Right cardiac atrium (tissue), 5 donors: ENCODE measurements around the gene CRYZL1. TPM values are rescaled to one million over a fixed set of nuclear protein-coding genes. Genes with fewer than 3 reads are reported as not detected.
"Not testable (repeated sequence)": the region's sequence is repeated elsewhere in the genome, so short reads cannot be mapped to it uniquely, and the experiment has no call there.

Experiments
- ATAC-seq, 2 donors: fragments of 200-7000 bp; cut with Tn5 transposase; one replicate each; pipeline versions ENCODE4 v1.8.0 to v1.9.1; 2020; ENCODE audit warnings: moderate library complexity in 2 of 2, mild to moderate bottlenecking in 1 of 2
- DNase-seq, 3 donors: peaks; one replicate each; pipeline ENCODE4 v3.0.0-alpha.2; 2020
- H3K27ac ChIP-seq: one replicate; pipeline ENCODE4 v1.5.1; 2013; ENCODE audit warnings: mild to moderate bottlenecking, low read length, control low read depth, moderate library complexity
- H3K27me3 ChIP-seq: one replicate; pipeline ENCODE4 v1.6.1; 2013; ENCODE audit not compliant: control insufficient read depth, insufficient read depth
- H3K4me1 ChIP-seq: one replicate; pipeline ENCODE4 v1.6.1; 2013; ENCODE audit warnings: low read length; ENCODE audit not compliant: control insufficient read depth, insufficient read depth
- H3K4me3 ChIP-seq: one replicate; pipeline ENCODE4 v1.5.1; 2013; ENCODE audit warnings: low read length, control low read depth
- H3K9me3 ChIP-seq: one replicate; pipeline ENCODE4 v1.6.1; 2013; ENCODE audit warnings: low read length; ENCODE audit not compliant: control insufficient read depth
- WGBS: extraction: QIAGEN DNeasy Blood & Tissue Kit; methylation state at CpG from one replicate; pipeline ENCODE4 v1.1.7; 2013; 5-methylcytosine and 5-hydroxymethylcytosine counted together
- intact Hi-C, 4 donors: fragments of 100-400 bp; cut with DNase I; formaldehyde crosslinking; loops; one replicate each; pipeline versions ENCODE4 v1.11.0 to v1.14.0; 2022 to 2023
- polyA plus RNA-seq: library from polyadenylated mRNA; stranded (reverse); fragments of 200-250 nt; gene quantifications from one replicate; pipeline ENCODE4 v1.2.3, GENCODE V29; 2013
- total RNA-seq, 4 donors: library from RNA; stranded (reverse); fragmentation: NEBNext Ultra II Directional; extraction: Animal tissue kit (Norgen Biotek cat#: 25700); gene quantifications; one replicate each; pipeline ENCODE4 v1.2.1, GENCODE V29; 2021
- donor health status: healthy with polysubstance abuse.
- donor health status: DM: no; HTN: yes; CAD: no.
- donor health status: DM: no; HTN: no; CAD: no.
- donor health status: DM: no; HTN: yes; CAD: no; lungs with severe emphysema.
- donor health status: DM: yes; HTN: yes; CAD: no.

Gene CRYZL1
- total and polyA plus RNA-seq, 5 donors, result 25.0 to 37.5 (median 29.4) TPM

DNA sequence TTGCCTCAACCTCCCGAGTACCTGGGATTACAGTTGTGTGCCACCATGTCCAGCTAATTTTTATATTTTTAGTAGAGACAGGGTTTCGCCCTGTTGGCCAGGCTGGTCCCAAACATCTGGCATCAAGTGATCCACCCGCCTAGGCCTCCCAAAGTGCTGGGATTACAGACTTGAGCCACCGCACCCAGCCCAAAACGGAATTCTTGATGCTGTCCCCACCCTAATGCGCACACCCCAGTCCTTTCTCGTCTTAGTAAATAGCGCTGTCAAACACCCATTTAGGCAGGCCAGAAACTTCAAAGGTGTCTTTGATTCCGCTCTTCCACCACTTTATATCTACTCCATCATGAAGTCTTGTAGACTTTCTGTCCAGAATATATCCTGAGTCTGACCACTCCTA, 35.9 kb upstream of the CRYZL1 start:
- Histone ChIP-seq H3K4me1 (peaks cover 3% of the 10 kb centered on the region), H3K27me3 (no peaks in the 10 kb centered on the region), H3K9me3 (no peaks in the 10 kb centered on the region), H3K27ac (no peak overlapping the region), H3K4me3 (no peak overlapping the region)
- 97% methylated on average over 9 of the region's 9 CpGs for WGBS
- DNase-seq (peak in 1 of 3 donors; percentile 14), ATAC-seq (no peak)
- intact Hi-C loops, result no loop called here

DNA sequence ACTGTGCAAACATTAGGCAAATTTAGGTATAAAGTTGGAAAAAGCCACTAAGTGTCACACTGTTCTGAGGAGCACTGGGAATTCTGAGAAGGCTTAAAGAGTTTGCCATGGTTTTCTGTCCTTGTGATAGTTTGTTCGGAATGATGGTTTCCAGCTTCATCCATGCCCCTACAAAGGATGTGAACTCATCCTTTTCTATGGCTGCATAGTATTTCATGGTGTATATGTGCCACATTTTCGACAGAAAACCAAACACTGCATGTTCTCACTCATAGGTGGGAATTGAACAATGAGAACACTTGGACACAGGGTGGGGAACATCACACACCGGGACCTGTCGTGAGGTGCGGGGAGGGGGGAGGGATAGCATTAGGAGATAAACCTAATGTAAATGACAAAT, 35.1 kb upstream of the CRYZL1 start:
- intact Hi-C loops, H3K4me1 ChIP-seq: not testable (repeated sequence)
- 98% methylated on average over 5 of the region's 5 CpGs for WGBS

DNA sequence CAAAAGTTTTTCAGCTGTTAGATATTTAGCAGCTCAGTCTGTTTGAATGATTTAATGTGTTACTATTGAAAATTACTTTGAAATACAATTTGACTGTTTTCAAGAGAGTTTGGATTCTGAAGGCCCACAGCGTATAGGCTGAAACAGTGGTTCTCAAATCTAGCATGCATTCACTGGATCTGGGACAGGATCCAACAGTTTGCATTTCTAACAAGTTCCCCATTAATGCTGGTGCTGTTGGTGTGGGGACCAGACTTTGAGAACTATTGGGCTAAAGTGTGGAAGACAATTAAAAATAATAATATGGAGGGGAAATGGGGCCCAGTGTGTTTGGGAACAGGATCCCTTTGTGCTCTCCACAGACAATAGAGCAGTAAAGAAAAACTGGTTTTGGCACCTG, 32.7 kb upstream of the CRYZL1 start:
- WGBS, result 73% methylated on average over 1 of the region's 1 CpG
- DNase-seq, result no peak
- Histone ChIP-seq H3K4me3 (no peak overlapping the region), H3K27me3 (no peaks in the 10 kb centered on the region), H3K9me3 (no peaks in the 10 kb centered on the region), H3K4me1 (peaks cover 3% of the 10 kb centered on the region), H3K27ac (no peak overlapping the region)
- intact Hi-C loops, result no loop called here
- no peak for ATAC-seq

More for the DNA sequence above, 35.1 kb upstream of the CRYZL1 start:
- H3K27me3 ChIP-seq, DNase-seq, H3K9me3 ChIP-seq, H3K27ac ChIP-seq, H3K4me3 ChIP-seq, ATAC-seq: not testable (repeated sequence)

DNA sequence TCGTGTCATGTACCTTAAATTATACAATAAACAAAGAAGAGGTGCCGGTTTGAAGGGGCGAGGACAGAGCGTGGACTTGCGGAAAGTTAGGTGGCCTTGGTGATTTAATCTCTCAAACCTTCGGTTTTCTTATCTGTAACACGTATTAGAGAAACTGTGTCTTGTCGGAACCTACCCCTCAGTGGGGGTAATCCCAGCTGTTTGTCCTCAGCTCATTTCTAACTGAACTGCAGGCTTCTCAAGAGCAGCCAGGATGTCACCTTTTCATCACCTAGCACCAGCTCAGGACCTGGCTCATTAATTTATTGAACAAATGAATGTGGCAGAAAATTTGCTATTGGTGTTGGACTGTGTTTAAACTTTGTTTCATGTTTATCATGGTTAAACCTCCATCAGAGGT, 31.9 kb upstream of the CRYZL1 start:
- WGBS, result 82% methylated on average over 8 of the region's 8 CpGs
- DNase-seq, result no peak
- Histone ChIP-seq H3K4me1 (peaks cover 3% of the 10 kb centered on the region), H3K27ac (no peak overlapping the region), H3K4me3 (no peak overlapping the region), H3K27me3 (no peaks in the 10 kb centered on the region), H3K9me3 (no peaks in the 10 kb centered on the region)
- ATAC-seq, result no peak
- intact Hi-C loops, result no loop called here

DNA sequence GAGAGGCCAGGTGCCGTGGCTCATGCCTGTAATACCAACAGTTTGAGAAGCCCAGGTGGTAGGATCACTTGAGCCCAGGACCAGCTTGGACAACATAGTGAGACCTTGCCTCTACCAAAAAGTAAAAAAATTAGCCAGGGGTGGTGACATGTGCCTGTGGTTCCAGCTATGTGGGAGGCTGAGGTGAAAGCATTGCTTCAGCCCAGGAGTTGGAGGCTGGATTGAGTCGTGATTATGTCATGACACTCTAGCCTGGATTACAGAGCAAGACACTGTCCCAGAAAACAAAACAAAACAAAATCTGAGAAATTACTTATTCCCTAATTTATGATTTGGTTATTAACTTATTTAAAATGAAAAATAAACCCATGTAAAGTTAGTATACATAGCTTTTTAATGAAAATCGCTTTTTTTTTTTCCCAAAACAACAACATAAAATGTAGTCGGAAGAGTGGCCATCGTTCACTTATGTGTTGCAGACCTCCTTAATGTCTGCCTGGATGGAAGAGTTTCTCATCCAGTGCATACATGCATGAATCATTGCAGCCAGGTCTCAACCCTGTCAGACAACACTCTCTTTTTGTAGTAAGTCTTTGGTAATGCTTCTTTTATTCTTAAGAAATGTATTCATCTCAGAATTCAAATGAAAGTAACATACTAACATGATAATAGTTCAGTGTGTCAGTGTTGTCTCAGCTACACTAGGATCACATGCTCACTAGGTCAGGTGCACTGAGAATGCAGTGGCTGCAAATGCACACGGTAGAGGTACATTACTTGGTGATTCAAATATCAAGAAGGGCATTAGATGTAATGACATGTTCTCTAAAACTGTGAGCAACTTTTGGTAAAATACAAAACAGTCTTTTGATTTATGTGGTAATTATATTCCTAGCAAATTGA, 28.8 kb upstream of the CRYZL1 start:
- Histone ChIP-seq H3K4me1 (peaks cover 10% of the 10 kb centered on the region), H3K27ac (no peak overlapping the region), H3K9me3 (no peaks in the 10 kb centered on the region), H3K27me3 (no peaks in the 10 kb centered on the region), H3K4me3 (no peak overlapping the region)
- DNase-seq (no peak), ATAC-seq (no peak)
- intact Hi-C loops, result no loop called here
- WGBS, result 86% methylated on average over 6 of the region's 6 CpGs

DNA sequence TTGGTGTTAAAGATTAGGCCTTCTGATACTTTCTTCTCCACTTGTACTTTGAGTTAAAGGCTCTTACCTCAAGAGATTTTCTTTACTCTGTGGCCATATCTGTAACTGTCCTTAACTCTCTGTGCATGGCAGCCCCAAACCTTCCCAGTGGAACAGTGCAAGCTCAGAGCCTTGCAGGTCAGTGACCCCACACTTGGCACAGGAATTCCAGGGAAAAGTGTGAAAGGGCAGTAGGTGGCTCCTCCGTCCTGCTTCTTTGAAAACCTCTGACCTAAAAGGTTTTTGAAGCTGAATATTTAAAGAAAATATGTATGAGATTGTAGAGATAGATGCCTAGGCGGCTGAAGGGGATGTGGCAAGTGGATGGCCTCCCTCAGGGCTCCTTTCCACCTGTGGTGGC, 27.1 kb upstream of the CRYZL1 start:
- H3K27me3 ChIP-seq, result no peaks in the 10 kb centered on the region
- peaks cover 8% of the 10 kb centered on the region for H3K4me1 ChIP-seq
- H3K27ac ChIP-seq, result no peak overlapping the region
- DNase-seq, result no peak
- 86% methylated on average over 2 of the region's 2 CpGs for WGBS
- H3K9me3 ChIP-seq, result no peaks in the 10 kb centered on the region
- no peak overlapping the region for H3K4me3 ChIP-seq
- intact Hi-C loops, result no loop called here
- peak; percentile 19 to 34 for ATAC-seq

DNA sequence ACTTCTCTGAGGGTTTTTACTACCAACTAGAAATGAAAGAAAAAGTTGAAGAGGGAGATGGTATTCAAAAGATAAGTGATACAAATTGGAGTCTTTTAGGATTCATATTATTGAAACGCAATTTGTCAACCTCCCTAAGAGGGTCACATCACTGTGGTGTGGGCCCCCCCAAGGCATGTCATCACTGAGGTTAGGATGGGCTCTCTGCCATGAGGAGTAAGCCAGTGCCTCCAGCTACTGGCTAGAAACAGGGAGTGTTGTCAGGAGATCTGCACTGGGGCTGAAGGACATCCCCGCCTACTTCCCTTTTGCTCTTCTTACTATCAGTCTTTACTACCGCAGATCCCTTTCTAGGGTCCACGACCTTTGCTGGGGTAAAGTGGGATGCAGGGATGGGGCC, 26.6 kb upstream of the CRYZL1 start:
- H3K27me3 ChIP-seq, result no peaks in the 10 kb centered on the region
- DNase-seq (peak in 1 of 3 donors; percentile 29), ATAC-seq (peak in 1 of 2 donors; percentile 64)
- H3K4me3 ChIP-seq, result no peak overlapping the region
- peaks cover 7% of the 10 kb centered on the region for H3K4me1 ChIP-seq
- H3K27ac ChIP-seq, result no peak overlapping the region
- 36% methylated on average over 4 of the region's 4 CpGs for WGBS
- H3K9me3 ChIP-seq, result no peaks in the 10 kb centered on the region
- intact Hi-C loops, result no loop called here

DNA sequence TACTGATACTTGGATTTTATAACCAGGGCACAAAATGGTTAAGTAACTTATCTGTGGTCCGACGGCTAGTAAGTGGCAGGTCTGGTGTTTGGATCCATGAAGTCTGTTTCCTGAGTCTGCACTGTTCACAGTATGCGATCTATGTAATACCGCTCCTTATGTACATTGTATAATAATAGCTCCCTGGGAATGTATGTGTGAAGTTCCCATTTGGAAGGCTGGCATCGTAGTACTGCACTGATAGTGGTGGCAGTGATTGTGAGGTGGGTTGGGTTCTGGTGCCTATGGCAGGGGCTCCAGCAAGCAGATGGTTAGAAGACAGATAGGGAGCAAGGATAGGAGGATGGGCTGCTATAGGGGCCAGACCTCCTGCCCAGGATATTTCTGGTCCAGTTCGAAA, 26.1 kb upstream of the CRYZL1 start:
- WGBS, result 43% methylated on average over 6 of the region's 6 CpGs
- H3K4me3 ChIP-seq, result no peak overlapping the region
- intact Hi-C loops, result no loop called here
- peak in 1 of 2 donors; percentile 15 for ATAC-seq
- H3K27me3 ChIP-seq, result no peaks in the 10 kb centered on the region
- no peaks in the 10 kb centered on the region for H3K9me3 ChIP-seq
- no peak for DNase-seq
- peaks cover 7% of the 10 kb centered on the region for H3K4me1 ChIP-seq
- no peak overlapping the region for H3K27ac ChIP-seq

DNA sequence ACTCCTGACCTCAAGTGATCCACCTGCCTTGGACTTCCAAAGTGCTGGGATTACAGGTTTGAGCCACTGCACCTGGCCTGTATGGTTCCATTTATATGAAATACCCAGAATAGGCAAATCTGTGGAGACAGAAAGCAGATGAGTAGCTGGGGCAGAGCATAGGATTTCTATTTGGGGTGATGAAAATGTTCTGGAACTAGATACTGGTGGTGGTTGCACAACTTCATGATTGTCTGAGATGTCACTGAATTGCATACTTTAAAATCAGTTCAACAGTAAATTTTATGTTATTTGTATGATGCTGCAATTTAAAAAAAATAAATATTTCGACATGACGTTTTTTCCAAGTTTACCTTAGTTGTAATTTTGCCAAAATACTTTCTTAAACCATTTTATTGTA, 24.6 kb upstream of the CRYZL1 start:
- Histone ChIP-seq H3K9me3 (no peaks in the 10 kb centered on the region), H3K4me1 (peaks cover 9% of the 10 kb centered on the region), H3K27ac (no peak overlapping the region), H3K27me3 (no peaks in the 10 kb centered on the region), H3K4me3 (no peak overlapping the region)
- DNase-seq, result no peak
- intact Hi-C loops, result no loop called here
- 81% methylated on average over 2 of the region's 2 CpGs for WGBS
- no peak for ATAC-seq

DNA sequence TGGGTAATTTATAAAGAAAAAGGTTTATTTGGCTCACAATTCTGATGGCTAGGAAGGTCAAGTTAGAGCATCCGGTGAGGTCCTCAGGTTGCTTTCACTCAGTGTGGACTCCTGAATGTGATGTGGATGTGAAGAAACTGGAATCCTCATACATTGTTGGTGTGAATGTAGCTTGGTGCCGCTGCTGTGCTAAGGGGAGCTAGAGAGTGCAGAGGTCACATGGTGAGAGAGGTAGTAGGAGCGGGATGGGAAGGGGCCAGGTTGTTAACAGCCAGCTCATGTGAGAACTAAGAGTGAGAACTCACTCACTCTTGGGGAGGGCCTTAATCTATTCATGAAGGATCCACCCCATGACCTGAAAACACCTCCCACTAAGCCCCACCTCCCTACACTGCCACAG, 22.6 kb upstream of the CRYZL1 start:
- WGBS, result 96% methylated on average over 3 of the region's 3 CpGs
- no peak for ATAC-seq

DNA sequence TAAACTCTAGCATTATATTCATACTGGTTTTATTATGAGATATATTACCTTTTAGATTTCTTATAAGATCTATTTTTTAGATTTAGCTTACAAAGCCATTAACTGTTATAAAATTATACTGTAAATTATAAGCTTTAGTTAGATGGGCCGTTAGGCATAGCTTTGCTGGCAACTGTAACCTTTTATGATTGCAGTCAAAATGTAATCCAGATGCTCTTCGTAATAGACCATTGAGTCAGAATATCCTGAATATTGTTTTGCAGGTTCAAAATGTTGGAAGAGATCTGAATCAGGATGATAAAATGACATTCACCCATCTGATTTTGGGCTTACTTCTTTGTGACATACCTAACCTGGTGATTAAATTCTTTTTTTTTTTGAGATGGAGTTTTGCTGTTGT, 21.7 kb upstream of the CRYZL1 start:
- Histone ChIP-seq H3K9me3 (no peaks in the 10 kb centered on the region), H3K27me3 (no peaks in the 10 kb centered on the region), H3K4me3 (no peak overlapping the region), H3K4me1 (peaks cover 17% of the 10 kb centered on the region), H3K27ac (no peak overlapping the region)
- intact Hi-C loops, result no loop called here
- 85% methylated on average over 2 of the region's 2 CpGs for WGBS
- DNase-seq (no peak), ATAC-seq (no peak)

More for the DNA sequence above, 22.6 kb upstream of the CRYZL1 start:
- Histone ChIP-seq H3K4me1 (peaks cover 16% of the 10 kb centered on the region), H3K27ac (no peak overlapping the region), H3K9me3 (no peaks in the 10 kb centered on the region), H3K4me3 (no peak overlapping the region), H3K27me3 (no peaks in the 10 kb centered on the region)
- no peak for DNase-seq
- intact Hi-C loops, result no loop called here
